GM21529 (cell line): ENCODE results near the gene SRP9.

Experiments
- ATAC-seq: cut with Tn5 transposase; IDR thresholded peaks from one replicate; pipeline ENCODE4 v1.9.1; 2021; ENCODE audit not compliant: unreplicated experiment

SRP9 gene

DNA sequence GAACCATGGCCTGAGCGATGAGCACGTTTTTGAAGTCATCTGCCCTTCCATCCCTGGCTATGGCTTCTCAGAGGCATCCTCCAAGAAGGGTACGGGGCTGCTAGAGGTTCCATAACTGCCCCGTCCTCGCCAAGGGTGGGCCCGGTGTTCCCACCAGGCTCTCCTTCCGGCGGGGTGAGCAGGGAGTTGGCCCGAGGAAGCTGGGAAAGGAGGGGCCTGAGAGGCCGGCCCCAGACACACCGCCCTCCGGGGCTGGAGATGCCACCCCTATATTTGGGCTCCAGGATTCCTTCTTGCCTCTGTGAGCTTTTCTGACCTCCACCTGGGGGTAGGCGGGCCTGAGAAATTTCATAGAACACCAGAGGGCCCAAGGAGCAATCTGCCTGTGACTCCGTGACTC is 61.2 kb downstream of the SRP9 start:
- ATAC-seq: no peak
